BLaER1 (cell line): Measurements from ENCODE around the gene FUT1.
"Not testable (repeated sequence)": the region's sequence is repeated elsewhere in the genome, so short reads cannot be mapped to it uniquely, and the experiment has no call there.

Experiments
- H3K27ac ChIP-seq: shearing (Covaris generic); formaldehyde crosslinking; 2 replicates; pipeline ENCODE4 v1.8.1; 2022
- H3K27me3 ChIP-seq: shearing (Covaris generic); formaldehyde crosslinking; 2 replicates; pipeline ENCODE4 v1.8.1; 2022
- H3K36me3 ChIP-seq: shearing (Covaris generic); formaldehyde crosslinking; 2 replicates; pipeline ENCODE4 v1.8.1; 2022
- H3K4me1 ChIP-seq: shearing (Covaris generic); formaldehyde crosslinking; 2 replicates; pipeline ENCODE4 v1.8.1; 2022
- H3K4me2 ChIP-seq: shearing (Covaris generic); formaldehyde crosslinking; 2 replicates; pipeline ENCODE4 v1.8.1; 2022
- H3K4me3 ChIP-seq: shearing (Covaris generic); formaldehyde crosslinking; 2 replicates; pipeline ENCODE4 v1.8.1; 2022
- H3K9ac ChIP-seq: shearing (Covaris generic); formaldehyde crosslinking; 2 replicates; pipeline ENCODE4 v1.8.1; 2022
- H3K9me3 ChIP-seq: shearing (Covaris generic); formaldehyde crosslinking; 2 replicates; pipeline ENCODE4 v1.8.1; 2022
- H4K20me1 ChIP-seq: shearing (Covaris generic); formaldehyde crosslinking; 2 replicates; pipeline ENCODE4 v1.8.1; 2022
- Cebpa-rat ChIP-seq: shearing (Covaris generic); IDR thresholded peaks from 2 replicates; pipeline ENCODE4 v1.8.1; 2022

Gene FUT1

GRCh38 chr19:48770266-48770665 is 17.8 kb upstream of the FUT1 start:
- Histone ChIP-seq H3K27me3 (no peaks in the 10 kb centered on the region), H3K36me3 (no peaks in the 10 kb centered on the region), H3K27ac (no peak overlapping the region), H3K4me3 (no peak overlapping the region), H3K4me1 (peaks cover 43% of the 10 kb centered on the region), H4K20me1 (no peaks in the 10 kb centered on the region), H3K4me2 (no peak overlapping the region), H3K9ac (no peak overlapping the region), H3K9me3 (no peaks in the 10 kb centered on the region)
- TF ChIP-seq Cebpa-rat, result no peak

GRCh38 chr19:48768994-48769713 is 16.7 kb upstream of the FUT1 start:
- no peak overlapping the region for H3K9ac ChIP-seq
- H3K4me3 ChIP-seq, result no peak overlapping the region
- TF ChIP-seq Cebpa-rat, result no peak
- no peaks in the 10 kb centered on the region for H4K20me1 ChIP-seq
- H3K4me1 ChIP-seq, result peaks cover 37% of the 10 kb centered on the region
- H3K27ac ChIP-seq, result no peak overlapping the region
- H3K9me3 ChIP-seq, result no peaks in the 10 kb centered on the region
- H3K27me3 ChIP-seq, result no peaks in the 10 kb centered on the region
- H3K4me2 ChIP-seq, result no peak overlapping the region
- no peaks in the 10 kb centered on the region for H3K36me3 ChIP-seq

GRCh38 chr19:48768171-48768753 is 15.8 kb upstream of the FUT1 start:
- not testable (repeated sequence) for H3K9ac ChIP-seq, H3K4me2 ChIP-seq, H3K9me3 ChIP-seq, H3K4me3 ChIP-seq, H3K27me3 ChIP-seq, H3K27ac ChIP-seq, H3K36me3 ChIP-seq, H4K20me1 ChIP-seq
- peaks cover 32% of the 10 kb centered on the region for H3K4me1 ChIP-seq

DNA sequence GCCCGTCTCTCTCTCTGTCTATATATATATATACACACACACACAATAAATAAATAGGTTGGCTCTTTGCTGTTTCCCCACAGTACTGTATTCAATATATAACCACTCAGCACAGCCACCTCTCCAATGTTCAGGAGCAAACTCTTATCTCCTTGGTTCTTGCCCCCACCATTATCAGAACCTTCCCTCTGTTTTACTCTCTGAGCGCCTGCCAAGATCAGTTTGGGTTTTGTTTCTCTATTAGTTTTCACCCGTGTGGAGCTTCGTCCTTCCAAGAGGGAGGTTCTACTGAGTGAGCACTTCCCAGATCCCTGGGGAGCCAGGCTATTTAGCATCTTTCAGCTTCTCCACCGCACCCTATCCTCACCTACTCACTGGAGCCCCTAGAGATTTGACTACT is 13.4 kb upstream of the FUT1 start:
- H3K27ac ChIP-seq, H3K4me2 ChIP-seq, H3K9me3 ChIP-seq, H3K27me3 ChIP-seq, H4K20me1 ChIP-seq, H3K36me3 ChIP-seq, H3K4me3 ChIP-seq, H3K9ac ChIP-seq: not testable (repeated sequence)
- peaks cover 29% of the 10 kb centered on the region for H3K4me1 ChIP-seq

DNA sequence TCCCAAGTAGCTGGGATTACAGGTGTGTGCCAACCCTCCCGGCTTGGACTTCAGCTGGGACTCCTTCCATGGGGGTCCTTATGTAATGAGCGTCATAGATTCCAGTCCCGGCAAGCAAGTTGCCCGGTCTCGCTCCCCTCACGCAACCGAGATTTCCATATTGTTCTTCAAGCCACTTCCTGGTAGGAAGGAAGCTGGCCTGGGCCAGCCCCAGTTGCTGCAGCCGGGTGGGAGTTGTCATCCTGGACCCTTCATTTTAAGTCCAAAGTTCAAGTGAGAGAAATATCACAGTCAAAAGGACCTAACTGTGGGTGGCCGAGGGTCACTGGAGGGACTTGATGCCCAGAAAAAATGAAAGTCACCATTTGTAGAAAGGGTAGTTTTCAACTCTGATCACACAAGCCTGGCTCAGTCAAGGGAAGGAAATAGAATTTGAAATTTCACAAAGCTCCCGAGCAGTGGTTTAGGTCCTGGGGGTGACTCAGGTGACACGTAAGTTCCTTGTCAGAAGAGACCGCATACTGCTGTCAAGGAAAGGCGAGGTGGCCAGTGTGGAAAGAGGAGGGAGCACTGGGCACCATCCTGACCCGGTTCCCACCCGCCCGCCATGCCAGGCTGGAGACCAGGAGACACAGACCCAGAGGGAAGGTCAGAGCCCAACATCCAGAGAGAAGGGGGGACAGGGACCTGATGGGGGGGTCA is 8.2 kb upstream of the FUT1 start:
- Histone ChIP-seq H3K27me3 (no peaks in the 10 kb centered on the region), H3K9me3 (no peaks in the 10 kb centered on the region), H3K27ac (peak overlapping the region; percentile 50), H3K36me3 (no peaks in the 10 kb centered on the region), H3K4me3 (no peak overlapping the region), H3K9ac (no peak overlapping the region), H3K4me1 (peaks cover 17% of the 10 kb centered on the region), H4K20me1 (no peaks in the 10 kb centered on the region), H3K4me2 (peak overlapping the region; percentile 84)
- TF ChIP-seq Cebpa-rat, result no peak

- Histone ChIP-seq H4K20me1 (no peaks in the 10 kb centered on the region), H3K27ac (no peak overlapping the region), H3K9me3 (no peaks in the 10 kb centered on the region), H3K9ac (no peak overlapping the region), H3K4me2 (no peak overlapping the region), H3K27me3 (peaks cover 17% of the 10 kb centered on the region), H3K4me3 (no peak overlapping the region), H3K36me3 (no peaks in the 10 kb centered on the region), H3K4me1 (peaks cover 34% of the 10 kb centered on the region)
- no peak for TF ChIP-seq Cebpa-rat
Observed at GRCh38 chr19:48757741-48758144, 5.3 kb upstream of the FUT1 start.

- Histone ChIP-seq H3K4me1 (peaks cover 39% of the 10 kb centered on the region), H3K36me3 (no peaks in the 10 kb centered on the region), H3K9me3 (no peaks in the 10 kb centered on the region), H4K20me1 (no peaks in the 10 kb centered on the region), H3K9ac (no peak overlapping the region), H3K27me3 (peaks cover 22% of the 10 kb centered on the region), H3K4me2 (no peak overlapping the region), H3K4me3 (no peak overlapping the region), H3K27ac (no peak overlapping the region)
- TF ChIP-seq Cebpa-rat, result no peak
Observed at GRCh38 chr19:48757089-48757675, 4.7 kb upstream of the FUT1 start.

GRCh38 chr19:48756686-48757085 is 4.2 kb upstream of the FUT1 start:
- no peak overlapping the region for H3K4me2 ChIP-seq

DNA sequence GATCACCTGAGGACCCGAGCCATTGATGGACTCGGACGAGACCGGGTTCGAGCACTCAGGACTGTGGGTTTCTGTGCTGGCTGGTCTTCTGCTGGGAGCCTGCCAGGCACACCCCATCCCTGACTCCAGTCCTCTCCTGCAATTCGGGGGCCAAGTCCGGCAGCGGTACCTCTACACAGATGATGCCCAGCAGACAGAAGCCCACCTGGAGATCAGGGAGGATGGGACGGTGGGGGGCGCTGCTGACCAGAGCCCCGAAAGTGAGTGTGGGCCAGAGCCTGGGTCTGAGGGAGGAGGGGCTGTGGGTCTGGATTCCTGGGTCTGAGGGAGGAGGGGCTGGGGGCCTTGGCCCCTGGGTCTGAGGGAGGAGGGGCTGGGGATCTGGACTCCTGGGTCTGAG is 3.8 kb upstream of the FUT1 start:
- no peak overlapping the region for H3K27ac ChIP-seq
- peaks cover 30% of the 10 kb centered on the region for H3K27me3 ChIP-seq
- H3K36me3 ChIP-seq, result no peaks in the 10 kb centered on the region
- H3K4me2 ChIP-seq, result no peak overlapping the region
- H3K4me3 ChIP-seq, result no peak overlapping the region
- peaks cover 49% of the 10 kb centered on the region for H3K4me1 ChIP-seq
- no peak overlapping the region for H3K9ac ChIP-seq
- no peaks in the 10 kb centered on the region for H4K20me1 ChIP-seq
- TF ChIP-seq Cebpa-rat, result no peak
- no peaks in the 10 kb centered on the region for H3K9me3 ChIP-seq

More at GRCh38 chr19:48756686-48757085, 4.2 kb upstream of the FUT1 start:
- no peak overlapping the region for H3K9ac ChIP-seq
- TF ChIP-seq Cebpa-rat, result no peak
- H3K27ac ChIP-seq, result no peak overlapping the region
- H3K4me1 ChIP-seq, result peaks cover 44% of the 10 kb centered on the region
- no peaks in the 10 kb centered on the region for H3K9me3 ChIP-seq
- H3K27me3 ChIP-seq, result peaks cover 27% of the 10 kb centered on the region
- no peaks in the 10 kb centered on the region for H3K36me3 ChIP-seq
- no peaks in the 10 kb centered on the region for H4K20me1 ChIP-seq
- H3K4me3 ChIP-seq, result no peak overlapping the region

GRCh38 chr19:48755787-48756186 is 3.3 kb upstream of the FUT1 start:
- Histone ChIP-seq H3K27ac (no peak overlapping the region), H3K9me3 (no peaks in the 10 kb centered on the region), H3K4me3 (no peak overlapping the region), H3K4me2 (no peak overlapping the region), H3K27me3 (peaks cover 30% of the 10 kb centered on the region), H3K36me3 (peaks cover 2% of the 10 kb centered on the region), H3K9ac (no peak overlapping the region), H4K20me1 (no peaks in the 10 kb centered on the region), H3K4me1 (peaks cover 50% of the 10 kb centered on the region)
- no peak for TF ChIP-seq Cebpa-rat
